ENCODE data around the gene STUM. TPM values are rescaled to one million over a fixed set of nuclear protein-coding genes. Genes with fewer than 3 reads are reported as not detected.
"Not testable (repeated sequence)": the region's sequence is repeated elsewhere in the genome, so short reads cannot be mapped to it uniquely, and the experiment has no call there.

Gene STUM, protein sequence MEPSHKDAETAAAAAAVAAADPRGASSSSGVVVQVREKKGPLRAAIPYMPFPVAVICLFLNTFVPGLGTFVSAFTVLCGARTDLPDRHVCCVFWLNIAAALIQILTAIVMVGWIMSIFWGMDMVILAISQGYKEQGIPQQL
- 1 to 10 TPM; 1.1 to 7.2 (median 2.2) TPM for total RNA-seq

DNA sequence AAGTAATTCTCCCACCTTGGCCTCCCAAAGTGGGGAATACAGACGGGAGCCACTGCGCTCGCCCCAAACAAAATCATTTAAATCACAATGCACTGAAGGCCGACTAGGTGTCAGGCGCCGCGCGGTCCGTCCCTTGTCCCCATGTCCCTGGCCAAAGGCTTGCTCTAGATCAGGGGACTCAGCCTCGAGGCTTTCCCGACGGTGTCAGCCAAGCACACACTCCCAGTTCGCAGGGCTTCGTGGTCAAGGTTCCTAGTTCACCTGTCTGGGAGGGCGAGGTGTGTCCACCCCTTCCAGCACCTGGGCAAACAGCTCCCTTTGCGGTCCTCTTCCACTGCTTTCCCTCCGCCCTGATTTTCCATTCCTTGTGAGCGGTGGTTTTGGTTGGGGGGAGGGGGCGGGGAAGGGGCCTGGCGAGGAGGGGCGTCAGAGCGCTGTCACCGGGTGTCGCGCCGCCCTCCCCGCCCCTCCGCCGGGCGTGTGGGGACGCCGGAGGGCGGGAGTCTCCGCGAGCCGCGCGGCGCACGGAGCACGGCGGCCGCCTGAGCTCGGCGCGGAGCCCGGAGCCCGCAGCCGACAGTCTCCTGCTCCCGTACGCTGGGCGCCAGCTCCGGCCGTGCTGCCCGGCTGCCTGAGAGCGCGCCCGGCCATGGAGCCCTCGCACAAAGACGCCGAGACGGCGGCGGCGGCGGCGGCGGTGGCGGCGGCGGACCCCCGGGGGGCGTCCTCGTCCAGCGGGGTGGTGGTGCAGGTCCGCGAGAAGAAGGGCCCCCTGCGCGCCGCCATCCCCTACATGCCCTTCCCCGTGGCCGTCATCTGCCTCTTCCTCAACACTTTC is at the start of gene STUM:
TSS of gene STUM (plus strand) at position 509 of the 838 bp plus-strand sequence. CDS start at position 650, 141 bp downstream.
- Histone ChIP-seq H3K27me3 (peaks cover 0 to 4% of the 10 kb centered on the region in 2 donors), H3K27ac (peak within 1 kb of the TSS; percentile 44 to 83), H3K4me1 (peaks cover 0 to 8% of the 10 kb centered on the region in 2 donors), H3K4me3 (peak within 1 kb of the TSS; percentile 49 to 78 (median 59)), H3K9me3 (no peaks in the 10 kb centered on the region), H3K36me3 (no peaks in the 10 kb centered on the region)
- DNase-seq (ENCODE audit: low spot score in 2 of 2), result no peak
- TF ChIP-seq POLR2A (IDR thresholded peaks at IDR 0.05) (no peak), POLR2AphosphoS5 (IDR thresholded peaks at IDR 0.05) (no peak)
- TF ChIP-seq, protein P1, sequence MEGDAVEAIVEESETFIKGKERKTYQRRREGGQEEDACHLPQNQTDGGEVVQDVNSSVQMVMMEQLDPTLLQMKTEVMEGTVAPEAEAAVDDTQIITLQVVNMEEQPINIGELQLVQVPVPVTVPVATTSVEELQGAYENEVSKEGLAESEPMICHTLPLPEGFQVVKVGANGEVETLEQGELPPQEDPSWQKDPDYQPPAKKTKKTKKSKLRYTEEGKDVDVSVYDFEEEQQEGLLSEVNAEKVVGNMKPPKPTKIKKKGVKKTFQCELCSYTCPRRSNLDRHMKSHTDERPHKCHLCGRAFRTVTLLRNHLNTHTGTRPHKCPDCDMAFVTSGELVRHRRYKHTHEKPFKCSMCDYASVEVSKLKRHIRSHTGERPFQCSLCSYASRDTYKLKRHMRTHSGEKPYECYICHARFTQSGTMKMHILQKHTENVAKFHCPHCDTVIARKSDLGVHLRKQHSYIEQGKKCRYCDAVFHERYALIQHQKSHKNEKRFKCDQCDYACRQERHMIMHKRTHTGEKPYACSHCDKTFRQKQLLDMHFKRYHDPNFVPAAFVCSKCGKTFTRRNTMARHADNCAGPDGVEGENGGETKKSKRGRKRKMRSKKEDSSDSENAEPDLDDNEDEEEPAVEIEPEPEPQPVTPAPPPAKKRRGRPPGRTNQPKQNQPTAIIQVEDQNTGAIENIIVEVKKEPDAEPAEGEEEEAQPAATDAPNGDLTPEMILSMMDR (IDR thresholded peaks at IDR 0.05), result no peak
- intact Hi-C loops (cut with DNase I; ENCODE audit: low total_unique reads), result loop anchor here (10.0 kb wide), 1 partner anchor 56 kb away; no protein-coding TSS in a partner anchor

DNA sequence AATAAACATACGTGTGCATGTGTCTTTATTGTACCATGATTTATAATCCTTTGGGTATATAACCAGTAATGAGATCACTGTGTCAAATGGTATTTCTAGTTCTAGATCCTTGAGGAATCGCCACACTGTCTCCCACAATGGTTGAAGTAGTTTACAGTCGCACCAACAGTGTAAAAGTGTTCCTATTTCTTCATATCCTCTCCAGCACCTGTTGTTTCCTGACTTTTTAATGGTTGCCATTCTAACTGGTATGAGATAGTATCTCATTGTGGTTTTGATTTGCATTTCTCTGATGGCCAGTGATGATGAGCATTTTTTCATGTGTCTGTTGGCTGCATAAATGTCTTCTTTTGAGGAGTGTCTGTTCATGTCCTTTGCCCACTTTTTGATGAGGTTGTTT is 48.9 kb upstream of the STUM start:
- H3K27ac ChIP-seq; H3K27me3 ChIP-seq; intact Hi-C loops (cut with DNase I; ENCODE audit: low total_unique reads); H3K4me1 ChIP-seq; H3K36me3 ChIP-seq; H3K4me3 ChIP-seq; DNase-seq (ENCODE audit: low spot score in 2 of 2); H3K9me3 ChIP-seq: not testable (repeated sequence)

DNA sequence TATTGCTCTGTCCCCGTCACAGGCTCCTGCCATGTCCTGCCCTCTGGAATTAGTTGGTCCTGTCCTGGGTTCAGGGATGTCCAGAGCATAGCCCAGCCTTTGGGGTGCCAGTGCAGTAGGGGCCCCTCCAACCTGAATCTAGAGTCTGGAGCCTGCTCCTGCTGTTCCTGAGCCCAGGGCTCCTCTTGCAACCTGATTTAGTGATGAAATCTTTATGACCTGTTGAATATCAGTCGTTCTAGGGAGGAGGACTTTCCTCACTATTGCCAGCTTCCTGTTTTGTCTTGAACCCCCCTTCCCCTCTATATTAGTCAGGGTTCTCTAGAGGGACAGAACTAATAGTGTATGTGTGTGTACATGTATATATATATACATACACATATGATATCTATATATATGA is 42.5 kb upstream of the STUM start:
- intact Hi-C loops (cut with DNase I; ENCODE audit: low total_unique reads), result no loop called here
- H3K4me3 ChIP-seq, result no peak overlapping the region
- H3K9me3 ChIP-seq, result no peaks in the 10 kb centered on the region
- peaks cover 0 to 10% of the 10 kb centered on the region in 2 donors for H3K27me3 ChIP-seq
- no peaks in the 10 kb centered on the region for H3K4me1 ChIP-seq
- DNase-seq (ENCODE audit: low spot score in 2 of 2), result no peak
- no peaks in the 10 kb centered on the region for H3K36me3 ChIP-seq
- TF ChIP-seq, protein P1 (IDR thresholded peaks at IDR 0.05), result no peak
- TF ChIP-seq POLR2AphosphoS5 (IDR thresholded peaks at IDR 0.05), result no peak
- TF ChIP-seq POLR2A (IDR thresholded peaks at IDR 0.05), result no peak
- H3K27ac ChIP-seq, result no peak overlapping the region

DNA sequence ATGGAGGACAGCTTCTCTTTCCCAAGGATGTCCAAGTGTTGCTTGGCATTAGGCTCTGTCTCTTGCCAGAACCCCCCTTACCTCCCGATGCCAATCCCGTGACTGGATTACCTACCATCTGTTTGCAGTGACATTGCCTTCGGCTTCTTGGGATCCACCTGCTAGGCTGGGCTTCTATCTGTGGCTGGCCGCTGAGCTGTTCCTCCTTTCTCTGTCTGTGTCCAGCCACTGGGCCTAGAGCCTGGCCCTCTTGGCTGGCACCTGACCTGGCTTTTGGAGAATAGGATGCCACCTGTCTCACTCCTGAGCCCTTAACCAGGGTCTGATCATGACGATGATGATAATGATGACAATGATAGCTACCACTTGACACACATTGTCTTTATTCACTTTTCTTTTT is 41.6 kb upstream of the STUM start:
- H3K36me3 ChIP-seq, result no peaks in the 10 kb centered on the region
- no peak overlapping the region for H3K27ac ChIP-seq
- H3K4me3 ChIP-seq, result no peak overlapping the region
- no peaks in the 10 kb centered on the region for H3K4me1 ChIP-seq
- H3K9me3 ChIP-seq, result no peaks in the 10 kb centered on the region
- no peak for DNase-seq (ENCODE audit: low spot score in 2 of 2)
- peaks cover 0 to 10% of the 10 kb centered on the region in 2 donors for H3K27me3 ChIP-seq
- intact Hi-C loops (cut with DNase I; ENCODE audit: low total_unique reads), result no loop called here
- TF ChIP-seq POLR2A (IDR thresholded peaks at IDR 0.05) (no peak), POLR2AphosphoS5 (IDR thresholded peaks at IDR 0.05) (no peak)
- TF ChIP-seq, protein P1 (IDR thresholded peaks at IDR 0.05), result no peak

DNA sequence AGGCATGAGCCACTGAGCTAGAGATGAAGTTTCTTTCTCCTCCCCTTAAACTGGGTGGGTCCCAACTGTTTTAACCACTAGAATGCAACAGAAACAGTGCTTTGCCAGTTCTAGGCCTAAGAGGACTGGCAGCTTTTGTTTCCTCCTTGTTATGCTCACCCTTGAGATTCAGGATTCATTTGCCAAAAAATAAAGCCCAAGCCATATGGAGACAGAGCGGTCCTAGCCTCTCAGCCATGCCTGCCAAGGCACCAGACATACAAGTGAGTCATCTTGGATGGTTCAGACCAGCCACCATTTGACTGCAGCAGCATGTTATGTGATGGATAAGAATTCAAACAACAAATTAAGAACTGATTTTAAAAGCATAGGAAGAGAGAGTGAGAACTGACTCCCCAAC is 38.1 kb upstream of the STUM start:
- Histone ChIP-seq H3K27ac (no peak overlapping the region), H3K36me3 (no peaks in the 10 kb centered on the region), H3K27me3 (peaks cover 0 to 4% of the 10 kb centered on the region in 2 donors), H3K9me3 (no peaks in the 10 kb centered on the region), H3K4me1 (no peaks in the 10 kb centered on the region), H3K4me3 (no peak overlapping the region)
- no peak for DNase-seq (ENCODE audit: low spot score in 2 of 2)
- TF ChIP-seq POLR2A (IDR thresholded peaks at IDR 0.05) (no peak), POLR2AphosphoS5 (IDR thresholded peaks at IDR 0.05) (no peak)
- TF ChIP-seq, protein P1 (IDR thresholded peaks at IDR 0.05), result no peak
- intact Hi-C loops (cut with DNase I; ENCODE audit: low total_unique reads), result no loop called here
